Measurements from ENCODE around the gene SLC1A2.

GRCh38 chr11:35223371-35223796 lies 196.0 kb downstream of the SLC1A2 start:
- TF ChIP-seq CTCF (conservative IDR thresholded peaks at IDR 0.05; ENCODE audit: low read length): no peak
- no peak for TF ChIP-seq EZH2phosphoT487 (IDR thresholded peaks at IDR 0.05; ENCODE audit: borderline replicate concordance, low read depth, low read length)
